ENCODE data around the gene KNSTRN.
A peak's percentile ranks its signal among the peaks of the same experiment; 100 is the strongest.

Gene KNSTRN

DNA sequence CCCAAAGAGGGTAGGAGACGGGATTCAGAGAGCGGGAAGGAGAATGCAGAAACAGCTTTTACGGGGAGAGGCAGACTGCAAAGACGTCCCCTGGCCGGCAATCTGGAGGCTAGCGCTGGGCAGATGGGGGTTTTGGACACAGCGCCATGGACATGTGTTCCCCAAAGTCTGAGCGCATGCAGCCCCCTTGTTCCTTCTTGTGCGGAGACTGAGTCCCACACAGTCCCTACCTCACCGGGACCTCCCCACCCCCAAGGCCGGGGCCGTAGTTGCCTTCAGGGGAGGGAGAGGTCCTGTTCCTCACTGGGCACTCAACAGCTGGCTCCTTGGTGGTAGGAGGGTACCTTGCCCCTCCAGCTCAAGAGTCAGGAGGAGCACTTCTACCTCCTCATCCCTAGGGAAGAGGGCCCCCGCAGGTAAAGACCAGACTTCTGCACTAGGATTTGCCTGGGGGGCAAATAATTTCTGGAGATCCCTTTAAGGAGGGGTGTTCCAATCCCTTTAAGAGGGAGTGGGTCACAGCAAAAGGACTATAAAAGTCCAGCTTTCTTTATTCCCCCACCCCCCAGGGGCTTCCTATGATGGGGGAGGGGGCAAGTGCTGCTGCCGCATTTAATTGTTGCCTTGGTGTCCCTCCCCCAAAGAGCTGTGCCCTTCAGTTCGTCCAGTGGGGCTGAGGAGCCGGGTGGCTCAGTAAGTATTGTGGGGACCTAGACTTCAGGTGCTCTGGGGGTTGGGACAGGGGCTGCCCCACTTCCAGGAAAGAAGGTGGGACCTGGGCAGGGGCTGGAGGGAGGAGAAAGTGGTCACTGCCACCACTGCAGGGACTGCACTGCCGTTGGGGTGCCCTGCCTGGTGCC, 54.6 kb downstream of the KNSTRN start:
- no peak for DNase-seq

DNA sequence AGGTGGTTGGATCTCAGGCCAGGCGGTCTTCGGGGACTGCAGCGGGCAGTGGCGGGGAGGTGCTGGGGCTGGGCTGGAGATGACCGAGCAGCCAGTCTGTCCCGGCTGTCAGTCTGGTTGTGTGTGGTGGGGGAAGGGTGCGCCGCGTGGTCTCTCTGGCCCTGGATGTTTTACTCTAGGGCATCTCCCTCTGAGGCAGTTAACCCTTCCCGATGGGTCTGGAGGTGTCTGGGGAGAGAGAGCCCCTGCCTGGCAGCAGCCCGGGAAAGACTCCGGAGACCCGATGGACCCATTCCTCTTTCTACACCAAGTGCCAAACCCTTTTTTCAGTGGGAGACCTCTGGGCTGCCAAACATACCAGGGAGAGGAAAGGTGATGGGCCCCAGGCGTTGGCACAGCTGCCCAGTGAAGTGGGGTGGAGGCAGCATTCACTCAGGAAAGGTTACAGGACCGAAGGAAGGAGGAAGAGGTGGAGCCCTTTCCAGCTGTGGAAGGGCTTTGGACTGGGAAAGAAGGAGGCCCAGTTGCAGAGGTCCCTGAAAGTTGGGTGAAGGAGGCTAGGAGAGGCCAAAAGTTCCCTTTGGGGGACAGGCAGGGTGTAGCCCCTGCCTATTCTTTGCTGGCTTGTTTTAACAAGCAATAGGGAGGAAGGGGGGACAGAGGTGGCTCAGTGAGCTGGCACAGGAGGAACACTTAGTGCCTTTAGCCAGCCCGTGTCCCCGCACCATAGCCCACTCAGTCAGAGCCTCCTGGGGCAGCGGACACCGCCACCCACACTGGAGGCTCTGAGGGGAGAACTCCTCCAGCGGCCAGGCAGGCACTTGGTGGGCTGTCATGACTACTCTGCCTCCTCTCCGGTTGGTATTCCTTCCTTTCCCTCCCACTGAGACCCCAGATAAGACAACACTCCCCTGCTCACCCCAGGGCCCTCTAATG, 55.5 kb downstream of the KNSTRN start:
- DNase-seq: no peak

- no peak for DNase-seq
These were observed 56.2 kb downstream of the KNSTRN start for GRCh38 chr15:40438712-40439111.

DNA sequence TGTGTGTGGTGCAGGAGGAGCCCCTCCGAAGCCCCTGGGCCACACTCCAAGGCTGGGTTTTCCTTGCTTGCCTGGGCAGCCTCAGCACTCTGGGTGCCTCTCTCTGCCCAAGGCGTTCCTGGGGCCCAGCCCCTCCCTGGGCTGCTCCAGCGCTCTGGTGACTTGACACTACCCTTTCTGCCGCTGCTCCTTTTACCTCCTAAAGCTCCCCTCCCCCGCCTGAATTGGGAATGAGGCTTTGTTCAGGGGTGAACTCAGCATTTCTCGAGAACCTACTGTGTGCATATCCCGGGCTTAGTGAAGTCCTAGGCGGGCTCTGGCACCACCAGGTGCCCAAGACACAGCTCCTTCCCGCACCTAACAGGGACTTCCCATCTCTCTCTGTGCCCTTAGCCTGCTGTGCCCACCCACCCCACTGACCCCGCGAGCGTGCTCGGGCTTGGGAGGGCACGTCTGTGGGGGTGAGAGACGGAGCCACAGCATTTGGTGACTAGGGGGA, 57.0 kb downstream of the KNSTRN start:
- no peak for DNase-seq

GRCh38 chr15:40439960-40440742, 57.6 kb downstream of the KNSTRN start:
- peak; percentile 56 for DNase-seq

GRCh38 chr15:40440743-40441564, 58.4 kb downstream of the KNSTRN start, which contains the start of gene BAHD1:
TSS of gene BAHD1 (plus strand) at chr15:40440953. CDS start at chr15:40458465, 17,512 bp downstream.
- peak; percentile 95 for DNase-seq

DNA sequence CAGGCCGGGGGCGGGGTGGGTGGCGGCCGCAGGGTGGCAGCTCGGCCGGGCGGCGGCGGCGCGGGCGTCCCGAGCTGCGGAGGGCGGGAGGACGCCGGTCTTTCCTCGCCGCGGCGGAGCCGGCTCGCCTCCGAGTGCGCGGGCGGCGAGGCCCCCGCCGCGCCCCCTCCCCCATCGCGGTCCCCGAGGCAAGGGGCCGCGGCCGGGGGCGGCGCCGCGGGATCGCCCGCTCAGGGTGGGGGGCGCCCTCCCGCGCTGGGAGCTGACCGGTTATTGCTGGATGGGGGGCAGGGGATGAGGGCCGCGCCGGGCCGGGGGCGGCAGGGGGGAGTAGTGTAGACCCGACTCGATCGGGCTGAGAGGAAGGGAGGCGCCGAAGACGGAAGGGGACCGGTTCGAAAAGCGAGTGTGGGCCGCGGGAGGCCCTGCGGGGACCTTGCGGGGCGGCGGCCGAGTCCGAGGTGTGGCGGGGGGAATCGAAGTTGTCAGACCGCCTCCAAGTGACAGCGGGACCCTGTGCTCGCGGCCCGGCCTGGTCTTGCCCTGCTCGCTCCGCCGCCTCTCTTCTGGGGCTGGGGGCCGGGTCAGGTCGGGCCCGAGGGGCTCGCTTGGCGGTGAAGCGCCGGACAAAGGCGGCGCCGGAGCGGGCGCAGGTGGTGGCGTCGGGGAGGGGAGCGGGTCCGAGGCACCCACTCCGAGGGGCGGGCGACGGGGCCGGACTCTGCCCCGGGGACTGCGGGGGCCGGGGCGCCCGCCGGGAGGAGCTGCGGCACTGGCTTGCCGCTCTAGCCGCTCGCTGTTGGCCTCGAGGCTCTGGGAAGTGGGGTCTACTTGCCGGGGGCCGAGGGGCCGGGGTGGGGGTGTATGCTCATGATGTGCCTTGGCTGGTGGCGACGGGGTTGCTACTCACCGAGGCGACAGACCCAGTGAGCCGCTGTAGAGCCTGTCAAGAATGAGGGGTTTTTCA, 59.3 kb downstream of the KNSTRN start:
- DNase-seq: no peak

DNA sequence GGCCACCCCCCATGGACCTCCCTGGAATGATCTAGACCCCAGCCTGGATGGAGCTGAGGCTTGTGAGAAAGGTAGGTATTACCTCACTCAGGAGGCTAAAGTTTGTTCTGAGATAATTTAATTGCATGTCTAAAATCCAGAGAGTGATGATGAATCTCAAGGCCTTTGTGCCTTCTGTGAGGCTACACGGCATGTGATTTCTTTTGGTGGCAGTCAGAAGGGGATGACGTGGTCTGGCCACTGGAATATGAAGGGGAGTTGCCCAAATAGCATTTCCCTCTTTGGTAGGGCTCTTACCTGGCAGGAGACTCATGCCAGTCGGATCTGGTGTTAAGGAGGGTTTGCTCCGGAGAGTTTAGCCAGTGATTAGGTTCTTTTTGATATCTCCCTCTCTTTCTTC, 60.7 kb downstream of the KNSTRN start:
- no peak for DNase-seq

GRCh38 chr15:40443846-40444245, 61.3 kb downstream of the KNSTRN start:
- no peak for DNase-seq

Data from EL (cell line).